Liver (tissue), 9 donors: ENCODE measurements around the gene CD59. TPM values are rescaled to one million over a fixed set of nuclear protein-coding genes. Genes with fewer than 3 reads are reported as not detected.
A peak's percentile ranks its signal among the peaks of the same experiment; 100 is the strongest.

Source experiments
- DNase-seq: peaks from one replicate; pipeline ENCODE4 v3.0.0-alpha.2; 2017; ENCODE audit warnings: low spot score
- H3K27ac ChIP-seq, 2 donors: one replicate each; pipeline ENCODE4 v1.7.0; 2013; ENCODE audit warnings: inconsistent platforms in 2 of 2, low read length in 2 of 2, control low read depth in 1 of 2, low read depth in 1 of 2, mild to moderate bottlenecking in 1 of 2
- H3K27me3 ChIP-seq, 4 donors: one replicate each; pipeline versions ENCODE4 v1.6.1 to v1.7.0; 2013; ENCODE audit warnings: low read length in 3 of 4, inconsistent platforms in 1 of 4, mild to moderate bottlenecking in 1 of 4, moderate library complexity in 1 of 4; ENCODE audit not compliant: control insufficient read depth in 4 of 4, insufficient read depth in 4 of 4
- H3K36me3 ChIP-seq, 4 donors: one replicate each; pipeline versions ENCODE4 v1.6.1 to v1.7.0; 2013; ENCODE audit warnings: low read length in 3 of 4, mild to moderate bottlenecking in 3 of 4, low read depth in 1 of 4, moderate library complexity in 1 of 4; ENCODE audit not compliant: control insufficient read depth in 4 of 4, insufficient read depth in 3 of 4
- H3K4me1 ChIP-seq, 4 donors: one replicate each; pipeline versions ENCODE4 v1.6.1 to v1.7.0; 2013; ENCODE audit warnings: low read length in 3 of 4, mild to moderate bottlenecking in 3 of 4, moderate library complexity in 1 of 4; ENCODE audit not compliant: control insufficient read depth in 4 of 4, insufficient read depth in 4 of 4
- H3K4me3 ChIP-seq, 3 donors: one replicate each; pipeline versions ENCODE4 v1.6.1 to v1.7.0; 2013; ENCODE audit warnings: low read length in 3 of 3, control low read depth in 1 of 3, low read depth in 1 of 3, mild to moderate bottlenecking in 1 of 3
- H3K9ac ChIP-seq, 2 donors: one replicate each; pipeline ENCODE4 v1.7.0; 2013; ENCODE audit warnings: low read length in 2 of 2, mild to moderate bottlenecking in 2 of 2, moderate library complexity in 2 of 2, control low read depth in 1 of 2, low read depth in 1 of 2
- H3K9me3 ChIP-seq, 4 donors: one replicate each; pipeline versions ENCODE4 v1.6.1 to v1.7.0; 2013; ENCODE audit warnings: low read length in 3 of 4; ENCODE audit not compliant: control insufficient read depth in 4 of 4
- ATF3 ChIP-seq: IDR thresholded peaks from 2 replicates; pipeline ENCODE4 v1.6.1; 2016; ENCODE audit warnings: antibody characterized with exemption
- CTCF ChIP-seq: fragments of 150-350 bp; IDR thresholded peaks from 2 replicates; pipeline ENCODE4 v1.5.1; 2017; ENCODE audit warnings: improper control_type of control experiment, low read depth, low read length; ENCODE audit not compliant: missing input control
- EGR1 ChIP-seq, 2 donors: IDR thresholded peaks; 2 replicates each; pipeline ENCODE4 v1.6.1; 2016 to 2018; ENCODE audit warnings: antibody characterized with exemption in 2 of 2, low read depth in 2 of 2
- FOXA1 ChIP-seq: IDR thresholded peaks from 2 replicates; pipeline ENCODE4 v1.6.1; 2016; ENCODE audit warnings: antibody characterized with exemption
- FOXA2 ChIP-seq: IDR thresholded peaks from 2 replicates; pipeline ENCODE4 v1.6.1; 2016; ENCODE audit warnings: antibody characterized with exemption
- GABPA ChIP-seq, 2 donors: IDR thresholded peaks in 1 of 2; conservative IDR thresholded peaks in 1 of 2; 2 replicates each; pipeline ENCODE4 v1.6.1; 2016; ENCODE audit warnings: antibody characterized with exemption in 2 of 2, mild to moderate bottlenecking in 1 of 2, moderate library complexity in 1 of 2
- HNF4A ChIP-seq, 2 donors: conservative IDR thresholded peaks; 2 replicates each; pipeline ENCODE4 v1.6.1; 2016; ENCODE audit warnings: antibody characterized with exemption in 2 of 2, mild to moderate bottlenecking in 2 of 2
- HNF4G ChIP-seq: IDR thresholded peaks from 2 replicates; pipeline ENCODE4 v1.6.1; 2016; ENCODE audit warnings: antibody characterized with exemption
- JUND ChIP-seq, 2 donors: IDR thresholded peaks; 2 replicates each; pipeline ENCODE4 v1.6.1; 2016; ENCODE audit warnings: antibody characterized with exemption in 2 of 2
- MAX ChIP-seq: IDR thresholded peaks from 2 replicates; pipeline ENCODE4 v1.6.1; 2016; ENCODE audit warnings: antibody characterized with exemption
- NR2F2 ChIP-seq: IDR thresholded peaks from 2 replicates; pipeline ENCODE4 v1.6.1; 2016; ENCODE audit warnings: antibody characterized with exemption
- RAD21 ChIP-seq, 2 donors: IDR thresholded peaks; 2 replicates each; pipeline ENCODE4 v1.6.1; 2016; ENCODE audit warnings: antibody characterized with exemption in 2 of 2, mild to moderate bottlenecking in 2 of 2
- RXRA ChIP-seq, 2 donors: IDR thresholded peaks; 2 replicates each; pipeline ENCODE4 v1.6.1; 2017 to 2018; ENCODE audit warnings: antibody characterized with exemption in 2 of 2, mild to moderate bottlenecking in 1 of 2
- SP1 ChIP-seq: IDR thresholded peaks from 2 replicates; pipeline ENCODE4 v1.6.1; 2018; ENCODE audit warnings: antibody characterized with exemption, mild to moderate bottlenecking
- TAF1 ChIP-seq: conservative IDR thresholded peaks from 2 replicates; pipeline ENCODE4 v1.6.1; 2016; ENCODE audit warnings: antibody characterized with exemption, mild to moderate bottlenecking
- ZBTB33 ChIP-seq: IDR thresholded peaks from 2 replicates; pipeline ENCODE4 v1.6.1; 2016; ENCODE audit warnings: antibody characterized with exemption
- WGBS: extraction: QIAGEN DNeasy Blood & Tissue Kit; methylation state at CpG from one replicate; pipeline ENCODE4 v1.1.7; 2013; 5-methylcytosine and 5-hydroxymethylcytosine counted together
- polyA plus RNA-seq, 2 donors: library from polyadenylated mRNA; stranded (reverse) in 1 of 2; unstranded in 1 of 2; fragments of 200-250 nt in 1 of 2; fragments of >200 nt in 1 of 2; fragmentation: Nextera tagmentation in 1 of 2; extraction: Ambion mirVana in 1 of 2; gene quantifications; one replicate each; pipeline versions ENCODE4 v1.2.1 to v1.2.3, GENCODE V29; 2013 to 2015
- total RNA-seq, 2 donors: library from RNA; depleted of rRNA; stranded (reverse); fragments of >200 nt; gene quantifications; one replicate each; pipeline ENCODE4 v1.2.3, GENCODE V29; 2014
- TF ChIP-seq, protein P1 (sequence below): IDR thresholded peaks from 2 replicates; pipeline ENCODE4 v1.6.1; 2016; ENCODE audit warnings: antibody characterized with exemption, mild to moderate bottlenecking
- donor health status: healthy.
- donor health status: healthy.
- donor health status: healthy.
- donor health status: healthy.
- donor health status: healthy.

The CD59 gene
- total RNA-seq = 10 to 100 TPM; 74.2 to 90.8 TPM
- polyA plus RNA-seq = 100 to 1,000 TPM; 169 to 181 TPM

- peak within 1 kb of the TSS; percentile 94 for H3K27ac ChIP-seq
- H3K4me1 ChIP-seq = peaks cover 0 to 27% (median 10%) of the 10 kb centered on the region in 4 donors
- TF ChIP-seq RXRA (IDR thresholded peaks at IDR 0.05) (peak in 1 of 2 donors; percentile 2), FOXA2 (no peak), SP1 (peak; percentile 64), EGR1 (IDR thresholded peaks at IDR 0.05; ENCODE audit: low read depth in 2 of 2) (peak; percentile 94 to 98), HNF4A (conservative IDR thresholded peaks at IDR 0.05) (peak in 1 of 2 donors; percentile 19), FOXA1 (peak; percentile 18), MAX (no peak), CTCF (no peak), NR2F2 (peak; percentile 15), HNF4G (no peak), TAF1 (peak; percentile 53), JUND (IDR thresholded peaks at IDR 0.05) (peak; percentile 7 to 36), RAD21 (IDR thresholded peaks at IDR 0.05) (peak; percentile 14 to 15)
- TF ChIP-seq, protein P1, sequence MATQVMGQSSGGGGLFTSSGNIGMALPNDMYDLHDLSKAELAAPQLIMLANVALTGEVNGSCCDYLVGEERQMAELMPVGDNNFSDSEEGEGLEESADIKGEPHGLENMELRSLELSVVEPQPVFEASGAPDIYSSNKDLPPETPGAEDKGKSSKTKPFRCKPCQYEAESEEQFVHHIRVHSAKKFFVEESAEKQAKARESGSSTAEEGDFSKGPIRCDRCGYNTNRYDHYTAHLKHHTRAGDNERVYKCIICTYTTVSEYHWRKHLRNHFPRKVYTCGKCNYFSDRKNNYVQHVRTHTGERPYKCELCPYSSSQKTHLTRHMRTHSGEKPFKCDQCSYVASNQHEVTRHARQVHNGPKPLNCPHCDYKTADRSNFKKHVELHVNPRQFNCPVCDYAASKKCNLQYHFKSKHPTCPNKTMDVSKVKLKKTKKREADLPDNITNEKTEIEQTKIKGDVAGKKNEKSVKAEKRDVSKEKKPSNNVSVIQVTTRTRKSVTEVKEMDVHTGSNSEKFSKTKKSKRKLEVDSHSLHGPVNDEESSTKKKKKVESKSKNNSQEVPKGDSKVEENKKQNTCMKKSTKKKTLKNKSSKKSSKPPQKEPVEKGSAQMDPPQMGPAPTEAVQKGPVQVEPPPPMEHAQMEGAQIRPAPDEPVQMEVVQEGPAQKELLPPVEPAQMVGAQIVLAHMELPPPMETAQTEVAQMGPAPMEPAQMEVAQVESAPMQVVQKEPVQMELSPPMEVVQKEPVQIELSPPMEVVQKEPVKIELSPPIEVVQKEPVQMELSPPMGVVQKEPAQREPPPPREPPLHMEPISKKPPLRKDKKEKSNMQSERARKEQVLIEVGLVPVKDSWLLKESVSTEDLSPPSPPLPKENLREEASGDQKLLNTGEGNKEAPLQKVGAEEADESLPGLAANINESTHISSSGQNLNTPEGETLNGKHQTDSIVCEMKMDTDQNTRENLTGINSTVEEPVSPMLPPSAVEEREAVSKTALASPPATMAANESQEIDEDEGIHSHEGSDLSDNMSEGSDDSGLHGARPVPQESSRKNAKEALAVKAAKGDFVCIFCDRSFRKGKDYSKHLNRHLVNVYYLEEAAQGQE = peak; percentile 66
- H3K9me3 ChIP-seq = no peaks in the 10 kb centered on the region
- WGBS = 1% methylated on average over 48 of the region's 48 CpGs
- H3K36me3 ChIP-seq = no peaks in the 10 kb centered on the region
- peak within 1 kb of the TSS; percentile 57 to 95 (median 77) for H3K4me3 ChIP-seq
- H3K9ac ChIP-seq = peak within 1 kb of the TSS; percentile 60 to 64
- peak; percentile 99 for DNase-seq
- H3K27me3 ChIP-seq = no peaks in the 10 kb centered on the region
These were observed at the start of gene CD59 for GRCh38 chr11:33736148-33736812. TSS of gene CD59 (minus strand) at chr11:33736423. CDS start at chr11:33722445, 13,978 bp downstream.

DNA sequence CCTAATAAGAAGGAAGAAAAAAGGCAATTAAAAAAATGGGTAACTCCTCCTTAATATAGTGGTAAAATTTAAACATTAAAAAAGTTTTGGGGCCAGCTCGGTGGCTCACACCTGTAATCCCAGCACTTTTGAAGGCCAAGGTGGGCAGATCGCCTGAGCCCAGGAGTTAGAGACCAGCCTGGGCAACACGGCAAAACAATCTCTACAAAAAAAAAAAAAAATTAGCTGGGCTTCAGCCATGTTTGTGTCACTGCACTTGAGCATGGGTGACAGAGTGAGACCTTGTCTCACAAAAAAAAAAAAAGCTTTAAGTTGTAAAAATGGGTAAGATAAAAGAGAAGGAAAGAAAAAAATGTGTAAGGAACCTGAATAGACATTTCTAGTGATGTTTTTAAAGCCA, 49.4 kb upstream of the CD59 start:
- no peaks in the 10 kb centered on the region for H3K27me3 ChIP-seq
- H3K9ac ChIP-seq = no peak overlapping the region
- DNase-seq = no peak
- H3K4me1 ChIP-seq = no peaks in the 10 kb centered on the region
- 78% methylated on average over 3 of the region's 3 CpGs for WGBS
- H3K4me3 ChIP-seq = no peak overlapping the region
- H3K36me3 ChIP-seq = no peaks in the 10 kb centered on the region
- H3K27ac ChIP-seq = no peak overlapping the region
- H3K9me3 ChIP-seq = no peaks in the 10 kb centered on the region
- TF ChIP-seq ZBTB33 (no peak), NR2F2 (no peak), MAX (no peak), FOXA2 (no peak), EGR1 (IDR thresholded peaks at IDR 0.05; ENCODE audit: low read depth in 2 of 2) (no peak), FOXA1 (no peak), HNF4A (conservative IDR thresholded peaks at IDR 0.05) (no peak), RAD21 (IDR thresholded peaks at IDR 0.05) (no peak), TAF1 (no peak), ATF3 (no peak), GABPA (IDR thresholded peaks at IDR 0.05 in 1 of 2, conservative IDR thresholded peaks at IDR 0.05 in 1 of 2) (no peak), HNF4G (no peak)
- TF ChIP-seq, protein P1 = no peak
